Psoas muscle (tissue), 8 donors: ENCODE data around the gene SLC17A7. TPM values are rescaled to one million over a fixed set of nuclear protein-coding genes. Genes with fewer than 3 reads are reported as not detected.
A peak's percentile ranks its signal among the peaks of the same experiment; 100 is the strongest.

Source experiments
- ATAC-seq, 4 donors: fragments of 200-7000 bp; cut with Tn5 transposase; one replicate each; pipeline ENCODE4 v1.9.1; 2020; ENCODE audit warnings: moderate library complexity in 3 of 4, mild to moderate bottlenecking in 2 of 4
- DNase-seq, 2 donors: peaks; one replicate each; pipeline ENCODE4 v3.0.0-alpha.2; 2020
- H3K27ac ChIP-seq: fragments of 200-600 bp; one replicate; pipeline ENCODE4 v1.8.0; 2022
- H3K27me3 ChIP-seq, 3 donors: fragments of 200-600 bp in 1 of 3; one replicate each; pipeline versions ENCODE4 v1.6.1 to v1.8.0; 2013 to 2022; ENCODE audit warnings: low read length in 2 of 3, mild to moderate bottlenecking in 2 of 3, moderate library complexity in 1 of 3; ENCODE audit not compliant: insufficient read depth in 3 of 3
- H3K36me3 ChIP-seq, 2 donors: fragments of 200-600 bp in 1 of 2; one replicate each; pipeline versions ENCODE4 v1.6.1 to v1.8.0; 2013 to 2022; ENCODE audit warnings: low read depth in 1 of 2, mild to moderate bottlenecking in 1 of 2, moderate library complexity in 1 of 2; ENCODE audit not compliant: insufficient read depth in 1 of 2
- H3K4me1 ChIP-seq: fragments of 200-600 bp; one replicate; pipeline ENCODE4 v1.8.0; 2022
- H3K4me3 ChIP-seq: fragments of 200-600 bp; one replicate; pipeline ENCODE4 v1.8.0; 2022; ENCODE audit warnings: mild to moderate bottlenecking
- H3K9me3 ChIP-seq: fragments of 200-600 bp; one replicate; pipeline ENCODE4 v1.8.0; 2022
- WGBS, 3 donors: extraction: QIAGEN DNeasy Blood & Tissue Kit; methylation state at CpG; one replicate each; pipeline versions ENCODE4 v1.1.6 to v1.1.7; 2013; 5-methylcytosine and 5-hydroxymethylcytosine counted together
- intact Hi-C, 2 donors: fragments of 100-400 bp; cut with DNase I; formaldehyde crosslinking; loops; one replicate each; pipeline versions ENCODE4 v1.11.0 to v1.14.2; 2022
- polyA plus RNA-seq, 3 donors: library from polyadenylated mRNA; stranded (reverse); fragments of 200-250 nt; gene quantifications; one replicate each; pipeline ENCODE4 v1.2.3, GENCODE V29; 2013
- total RNA-seq, 4 donors: library from RNA; stranded (reverse); fragmentation: NEBNext Ultra II Directional in 2 of 4; extraction: Animal tissue kit (Norgen Biotek cat#: 25700) in 2 of 4; gene quantifications; one replicate each; pipeline versions ENCODE4 v1.2.1 to v1.2.4, GENCODE V29; 2021 to 2023
- TF ChIP-seq, protein P1 (sequence below): fragments of 200-600 bp; IDR thresholded peaks from one replicate; pipeline ENCODE4 v1.8.0; 2022; ENCODE audit warnings: antibody characterized with exemption
- donor health status: healthy with polysubstance abuse.
- donor health status: DM: no; HTN: no; CAD: no; lungs with moderate emphysema.
- donor health status: Bipolar disorder and iron deficiency.
- donor health status: healthy.
- donor health status: DM: yes; HTN: yes; CAD: no.
- donor health status: DM: no; HTN: no; CAD: no.
- donor health status: DM: no; HTN: no; CAD: no.
- donor health status: DM: yes; HTN: yes; CAD: no.

Gene SLC17A7
- total and polyA plus RNA-seq, 7 donors: 0.42 to 1.8 (median 0.78) TPM

DNA sequence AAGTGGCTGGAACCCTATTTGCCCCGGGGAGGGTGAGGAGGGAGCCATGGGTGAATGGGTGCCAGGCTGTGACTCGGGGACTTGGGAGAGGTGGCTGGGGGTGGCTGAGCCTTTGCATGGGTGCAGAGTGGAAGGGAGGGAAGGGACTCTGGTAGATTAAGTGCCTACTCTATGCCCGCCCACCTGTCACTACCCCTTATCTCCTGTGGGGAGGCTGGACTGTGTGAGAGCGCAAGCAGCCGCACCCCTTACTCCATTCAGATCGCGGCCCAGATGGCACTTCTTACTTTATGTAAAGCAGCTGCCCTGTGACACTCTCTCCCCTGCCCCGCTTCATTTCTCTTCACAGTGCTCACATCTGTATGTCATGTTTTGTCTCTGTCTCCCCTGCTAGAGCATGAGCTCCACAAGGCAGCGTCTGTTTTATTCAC is 50.4 kb downstream of the SLC17A7 start:
- no peaks in the 10 kb centered on the region for H3K9me3 ChIP-seq
- TF ChIP-seq, protein P1, sequence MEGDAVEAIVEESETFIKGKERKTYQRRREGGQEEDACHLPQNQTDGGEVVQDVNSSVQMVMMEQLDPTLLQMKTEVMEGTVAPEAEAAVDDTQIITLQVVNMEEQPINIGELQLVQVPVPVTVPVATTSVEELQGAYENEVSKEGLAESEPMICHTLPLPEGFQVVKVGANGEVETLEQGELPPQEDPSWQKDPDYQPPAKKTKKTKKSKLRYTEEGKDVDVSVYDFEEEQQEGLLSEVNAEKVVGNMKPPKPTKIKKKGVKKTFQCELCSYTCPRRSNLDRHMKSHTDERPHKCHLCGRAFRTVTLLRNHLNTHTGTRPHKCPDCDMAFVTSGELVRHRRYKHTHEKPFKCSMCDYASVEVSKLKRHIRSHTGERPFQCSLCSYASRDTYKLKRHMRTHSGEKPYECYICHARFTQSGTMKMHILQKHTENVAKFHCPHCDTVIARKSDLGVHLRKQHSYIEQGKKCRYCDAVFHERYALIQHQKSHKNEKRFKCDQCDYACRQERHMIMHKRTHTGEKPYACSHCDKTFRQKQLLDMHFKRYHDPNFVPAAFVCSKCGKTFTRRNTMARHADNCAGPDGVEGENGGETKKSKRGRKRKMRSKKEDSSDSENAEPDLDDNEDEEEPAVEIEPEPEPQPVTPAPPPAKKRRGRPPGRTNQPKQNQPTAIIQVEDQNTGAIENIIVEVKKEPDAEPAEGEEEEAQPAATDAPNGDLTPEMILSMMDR: no peak
- no peaks in the 10 kb centered on the region for H3K4me1 ChIP-seq
- DNase-seq: no peak
- no peak overlapping the region for H3K27ac ChIP-seq
- no peak for ATAC-seq
- no peaks in the 10 kb centered on the region for H3K36me3 ChIP-seq
- peaks cover 0 to 6% (median 5%) of the 10 kb centered on the region in 3 donors for H3K27me3 ChIP-seq
- WGBS, 3 donors: 26 to 40% (median 37%) methylated on average over 9 of the region's 9 CpGs
- no peak overlapping the region for H3K4me3 ChIP-seq
- intact Hi-C loops: no loop called here

DNA sequence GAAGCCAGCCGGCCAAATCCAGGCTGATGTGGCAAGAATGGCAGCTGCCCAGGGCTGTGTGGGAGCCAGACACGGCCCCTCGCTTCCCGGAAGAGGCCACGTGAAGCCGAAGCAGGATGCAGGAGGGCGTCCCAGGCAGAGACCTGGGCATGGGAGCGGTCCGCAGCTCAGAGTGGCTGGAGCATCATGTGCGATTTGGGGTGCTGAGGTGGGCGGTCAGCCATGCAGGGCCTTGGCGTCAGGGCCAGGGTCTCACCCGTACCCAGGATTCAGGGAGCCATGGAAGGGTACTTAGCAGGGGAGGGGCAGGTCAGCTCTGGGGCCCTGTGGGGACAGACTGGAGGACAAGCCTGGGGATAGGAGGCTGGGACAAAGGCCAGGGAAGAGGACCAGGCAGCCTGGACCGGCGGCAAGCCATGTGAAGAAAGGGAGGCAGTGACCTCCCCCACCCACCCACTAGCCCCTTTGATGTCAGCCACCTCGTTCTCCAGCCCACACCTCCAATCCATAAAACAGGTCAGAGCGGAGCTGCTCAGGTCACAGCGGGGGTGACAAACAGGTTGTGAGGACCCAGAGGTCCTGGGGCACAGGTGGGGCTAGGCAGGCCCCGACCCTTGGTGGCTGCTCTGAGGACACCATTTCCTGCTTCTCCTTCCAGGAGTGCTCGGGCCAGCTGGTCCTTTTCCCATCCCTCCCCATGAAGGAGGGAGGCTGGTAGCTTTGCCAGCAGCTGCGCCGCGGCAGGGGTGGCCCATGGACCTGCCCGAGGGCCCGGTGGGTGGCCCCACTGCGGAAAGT is 51.0 kb downstream of the SLC17A7 start:
- peaks cover 0 to 6% (median 5%) of the 10 kb centered on the region in 3 donors for H3K27me3 ChIP-seq
- ATAC-seq: no peak
- 39 to 56% (median 43%) methylated on average over 25 to 26 of the region's 26 CpGs for WGBS, 3 donors

DNA sequence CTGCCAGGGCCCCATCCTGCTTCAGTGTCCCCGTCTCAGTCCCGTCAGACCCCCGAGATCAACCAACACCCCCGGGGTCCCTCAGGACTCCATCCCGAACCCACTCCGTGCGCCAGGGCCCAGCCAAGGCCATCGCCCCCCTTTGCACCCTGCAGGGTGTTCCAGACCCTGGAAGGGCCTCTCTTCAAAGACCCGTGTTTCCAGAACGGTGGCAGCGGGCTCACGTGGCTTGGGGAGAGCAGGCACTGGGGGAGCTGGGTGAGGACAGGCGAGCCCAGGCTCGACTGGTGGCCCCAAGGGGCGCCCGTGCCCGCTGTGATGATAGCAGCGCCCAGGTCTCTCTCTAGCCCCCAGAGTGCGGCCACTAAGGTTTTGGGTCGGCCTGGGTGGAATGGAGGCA is 51.9 kb downstream of the SLC17A7 start:
- no peaks in the 10 kb centered on the region for H3K36me3 ChIP-seq
- DNase-seq (no peak), ATAC-seq (no peak)
- TF ChIP-seq, protein P1: no peak
- no peak overlapping the region for H3K4me3 ChIP-seq
- intact Hi-C loops: no loop called here
- 82 to 86% (median 86%) methylated on average over 20 of the region's 20 CpGs for WGBS, 3 donors
- no peak overlapping the region for H3K27ac ChIP-seq
- no peaks in the 10 kb centered on the region for H3K9me3 ChIP-seq
- no peaks in the 10 kb centered on the region for H3K4me1 ChIP-seq
- peaks cover 0 to 6% (median 5%) of the 10 kb centered on the region in 3 donors for H3K27me3 ChIP-seq

More for the DNA sequence above, 51.0 kb downstream of the SLC17A7 start:
- intact Hi-C loops: no loop called here
- TF ChIP-seq, protein P1: no peak
- Histone ChIP-seq H3K27ac (no peak overlapping the region), H3K4me3 (no peak overlapping the region), H3K36me3 (no peaks in the 10 kb centered on the region), H3K4me1 (no peaks in the 10 kb centered on the region), H3K9me3 (no peaks in the 10 kb centered on the region)
- DNase-seq: no peak

DNA sequence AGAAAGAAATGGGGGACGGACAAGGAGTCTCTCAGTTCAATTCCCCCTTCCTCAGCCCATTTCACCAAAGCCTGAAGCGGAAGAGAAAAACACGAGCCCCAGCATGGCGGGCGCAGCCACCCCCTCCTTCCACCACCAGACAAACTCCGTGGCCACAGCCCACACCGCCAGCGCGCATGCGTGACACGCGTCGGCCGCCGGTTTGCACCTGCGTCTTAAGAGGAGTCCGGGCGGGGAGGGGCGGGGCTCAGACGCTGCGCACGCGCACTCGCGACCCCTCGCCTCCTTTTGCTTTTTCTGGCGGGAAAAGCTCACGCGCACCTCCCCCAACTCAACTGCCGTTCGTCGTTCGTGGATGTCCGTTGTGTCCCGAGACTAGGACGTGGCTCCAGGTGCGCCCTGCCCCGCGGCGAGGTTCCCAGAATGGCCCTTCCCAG is 53.4 kb downstream of the SLC17A7 start, which contains the start of gene KASH5:
Gene KASH5, plus strand, starts transcription at position 314 of the 437 bp plus-strand sequence. CDS start 2,635 bp downstream, outside the sequence.
- H3K27ac ChIP-seq: no peak within 1 kb of the TSS
- DNase-seq (peak; percentile 83 to 92), ATAC-seq (peak; percentile 58 to 91 (median 81))
- WGBS, 3 donors: 45 to 54% (median 50%) methylated on average over 37 to 40 of the region's 40 CpGs
- H3K9me3 ChIP-seq: no peaks in the 10 kb centered on the region
- H3K4me1 ChIP-seq: no peaks in the 10 kb centered on the region
- H3K4me3 ChIP-seq: peak within 1 kb of the TSS; percentile 49
- H3K27me3 ChIP-seq: peaks cover 0 to 6% (median 5%) of the 10 kb centered on the region in 3 donors
- H3K36me3 ChIP-seq: no peaks in the 10 kb centered on the region
- TF ChIP-seq, protein P1: no peak
- intact Hi-C loops: no loop called here
